NT2/D1 (cell line): ENCODE results near the gene B3GAT2.
"Not testable (repeated sequence)": the region's sequence is repeated elsewhere in the genome, so short reads cannot be mapped to it uniquely, and the experiment has no call there.

ENCODE experiments used
- DNase-seq: peaks from one replicate; pipeline ENCODE4 v3.0.0-alpha.2; 2011; ENCODE audit warnings: low read depth, low spot score
- H3K27me3 ChIP-seq: 2 replicates; pipeline ENCODE4 v1.6.0; 2011; ENCODE audit warnings: mild to moderate bottlenecking; ENCODE audit not compliant: insufficient read length, insufficient read depth
- H3K36me3 ChIP-seq: 2 replicates; pipeline ENCODE4 v1.6.1; 2011; ENCODE audit warnings: mild to moderate bottlenecking, low read length, mixed read lengths; ENCODE audit not compliant: insufficient read depth, insufficient read length
- H3K4me1 ChIP-seq: 2 replicates; pipeline ENCODE4 v1.5.1; 2011; ENCODE audit not compliant: insufficient read depth, insufficient read length
- H3K4me3 ChIP-seq: 2 replicates; pipeline ENCODE4 v1.5.1; 2011; ENCODE audit warnings: low read depth; ENCODE audit not compliant: insufficient read length
- H3K9ac ChIP-seq: 2 replicates; pipeline ENCODE4 v1.6.0; 2011; ENCODE audit warnings: low read depth; ENCODE audit not compliant: insufficient read length
- H3K9me3 ChIP-seq: 2 replicates; pipeline ENCODE4 v1.5.1; 2011; ENCODE audit warnings: mild to moderate bottlenecking, low read length; ENCODE audit not compliant: insufficient read depth
- SUZ12 ChIP-seq: IDR thresholded peaks from 2 replicates; pipeline ENCODE4 v1.6.1; 2011; ENCODE audit not compliant: insufficient read length, insufficient read depth; ENCODE audit errors: extremely low read depth
- YY1 ChIP-seq: IDR thresholded peaks from 2 replicates; pipeline ENCODE4 v1.6.1; 2011; ENCODE audit not compliant: insufficient read length, insufficient read depth
- ZNF274 ChIP-seq: IDR thresholded peaks from 2 replicates; pipeline ENCODE4 v1.6.1; 2011; ENCODE audit warnings: mild to moderate bottlenecking, low read depth, low read length

B3GAT2 gene

GRCh38 chr6:70954176-70954575, 2.7 kb downstream of the B3GAT2 start:
- H3K9ac ChIP-seq = no peak overlapping the region
- no peaks in the 10 kb centered on the region for H3K36me3 ChIP-seq
- peaks cover 58% of the 10 kb centered on the region for H3K27me3 ChIP-seq
- no peak for DNase-seq
- H3K4me3 ChIP-seq = no peak overlapping the region
- H3K4me1 ChIP-seq = no peaks in the 10 kb centered on the region
- no peaks in the 10 kb centered on the region for H3K9me3 ChIP-seq
- no peak for TF ChIP-seq YY1
- no peak for TF ChIP-seq SUZ12
- no peak for TF ChIP-seq ZNF274

GRCh38 chr6:70952608-70953165, 4.2 kb downstream of the B3GAT2 start:
- Histone ChIP-seq H3K36me3 (no peaks in the 10 kb centered on the region), H3K9ac (no peak overlapping the region), H3K4me1 (no peaks in the 10 kb centered on the region), H3K4me3 (no peak overlapping the region), H3K27me3 (peaks cover 43% of the 10 kb centered on the region), H3K9me3 (no peaks in the 10 kb centered on the region)
- TF ChIP-seq YY1 (no peak), ZNF274 (no peak), SUZ12 (no peak)
- DNase-seq = no peak

GRCh38 chr6:70944321-70944720, 12.5 kb downstream of the B3GAT2 start:
- H3K4me3 ChIP-seq, H3K4me1 ChIP-seq, H3K9me3 ChIP-seq, H3K36me3 ChIP-seq, DNase-seq, H3K9ac ChIP-seq, H3K27me3 ChIP-seq: not testable (repeated sequence)

GRCh38 chr6:70933853-70934252, 23.0 kb downstream of the B3GAT2 start:
- Histone ChIP-seq H3K4me3 (no peak overlapping the region), H3K9ac (no peak overlapping the region), H3K27me3 (no peaks in the 10 kb centered on the region), H3K4me1 (no peaks in the 10 kb centered on the region), H3K36me3 (no peaks in the 10 kb centered on the region), H3K9me3 (no peaks in the 10 kb centered on the region)
- DNase-seq = no peak
- no peak for TF ChIP-seq ZNF274
- TF ChIP-seq SUZ12 = no peak
- TF ChIP-seq YY1 = no peak

GRCh38 chr6:70905742-70906141, 51.1 kb downstream of the B3GAT2 start:
- no peak for TF ChIP-seq YY1
- no peak for TF ChIP-seq SUZ12
- TF ChIP-seq ZNF274 = no peak

GRCh38 chr6:70903665-70904452, 53.0 kb downstream of the B3GAT2 start:
- Histone ChIP-seq H3K4me1 (no peaks in the 10 kb centered on the region), H3K4me3 (no peak overlapping the region), H3K9ac (no peak overlapping the region), H3K36me3 (no peaks in the 10 kb centered on the region), H3K27me3 (no peaks in the 10 kb centered on the region), H3K9me3 (no peaks in the 10 kb centered on the region)
- DNase-seq = no peak
- no peak for TF ChIP-seq SUZ12
- no peak for TF ChIP-seq YY1
- no peak for TF ChIP-seq ZNF274

More at GRCh38 chr6:70905742-70906141, 51.1 kb downstream of the B3GAT2 start:
- DNase-seq = no peak
- no peak overlapping the region for H3K4me3 ChIP-seq
- H3K9me3 ChIP-seq = no peaks in the 10 kb centered on the region
- no peaks in the 10 kb centered on the region for H3K27me3 ChIP-seq
- H3K36me3 ChIP-seq = no peaks in the 10 kb centered on the region
- H3K4me1 ChIP-seq = no peaks in the 10 kb centered on the region
- no peak overlapping the region for H3K9ac ChIP-seq

- Histone ChIP-seq H3K36me3 (no peaks in the 10 kb centered on the region), H3K4me3 (no peak overlapping the region), H3K9me3 (no peaks in the 10 kb centered on the region), H3K27me3 (no peaks in the 10 kb centered on the region), H3K4me1 (no peaks in the 10 kb centered on the region), H3K9ac (no peak overlapping the region)
- DNase-seq = no peak
- TF ChIP-seq ZNF274 = no peak
- TF ChIP-seq SUZ12 = no peak
- TF ChIP-seq YY1 = no peak
Observed at GRCh38 chr6:70901324-70901723, 55.5 kb downstream of the B3GAT2 start.
